Activated T-cell treated with anti-CD3 and anti-CD28 coated beads for 48 hours (primary cell): Measurements from ENCODE around the gene LRMDA.

Experiments
- DNase-seq: peaks from one replicate; pipeline ENCODE4 v3.0.0-alpha.2; 2020; ENCODE audit warnings: low read depth

The LRMDA gene

DNA sequence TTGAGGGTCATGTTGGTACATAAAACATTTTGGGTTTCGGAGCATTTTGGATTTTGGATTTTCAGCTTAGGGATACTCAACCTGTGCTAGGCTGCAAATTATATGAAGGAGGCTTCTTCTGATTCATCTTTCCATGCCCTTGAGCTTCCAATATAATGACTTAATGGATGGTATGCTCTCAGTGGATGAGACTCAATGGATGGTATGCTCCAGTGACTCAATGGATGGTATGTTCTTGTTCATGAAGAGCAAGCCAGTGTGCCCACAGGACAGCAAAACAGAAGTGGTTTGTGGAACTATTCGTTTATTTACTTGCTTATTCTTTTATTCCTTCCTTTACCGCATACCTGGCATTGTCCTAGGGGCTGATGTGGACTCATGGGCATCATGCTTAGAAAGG lies 969.6 kb downstream of the LRMDA start:
- DNase-seq: no peak

DNA sequence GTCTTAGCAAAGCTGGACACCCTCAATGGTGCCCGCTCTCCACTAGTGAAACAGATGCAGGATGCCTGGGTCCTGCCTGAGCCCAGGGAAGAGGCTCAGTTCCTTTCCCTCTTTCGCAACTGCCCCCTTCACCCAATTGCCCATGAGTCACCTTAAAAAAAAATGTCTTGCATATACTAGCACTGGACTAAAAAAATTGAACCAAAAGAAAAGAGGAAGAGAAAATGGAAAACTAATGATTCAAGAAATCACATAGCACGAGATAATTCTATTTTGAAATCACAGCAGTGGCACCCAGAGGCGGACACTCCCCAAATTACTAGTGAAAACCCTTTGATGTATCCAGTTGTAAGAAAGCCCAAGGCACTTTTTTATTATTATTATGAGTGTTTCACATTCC lies 972.5 kb downstream of the LRMDA start:
- no peak for DNase-seq

GRCh38 chr10:76404531-76404930 lies 973.1 kb downstream of the LRMDA start:
- DNase-seq: no peak

DNA sequence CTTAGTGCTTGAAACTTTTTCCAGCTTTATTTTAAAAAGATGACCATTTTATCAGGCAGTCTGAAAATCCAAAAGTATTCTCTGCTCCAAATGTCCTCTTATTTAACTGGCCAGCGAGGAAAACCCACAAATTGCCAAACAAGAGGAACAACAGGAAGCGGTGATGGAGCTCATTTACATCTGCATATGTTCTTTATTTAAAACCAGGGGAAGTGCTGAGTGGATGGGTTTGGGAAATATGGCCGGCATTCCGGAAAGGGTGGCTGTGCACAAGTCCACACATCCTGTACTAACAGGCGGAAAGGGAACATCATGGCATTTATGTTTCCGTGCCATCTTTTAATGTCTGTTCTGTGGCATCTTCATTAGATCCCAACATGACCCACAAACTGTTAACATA lies 974.5 kb downstream of the LRMDA start:
- DNase-seq: no peak

DNA sequence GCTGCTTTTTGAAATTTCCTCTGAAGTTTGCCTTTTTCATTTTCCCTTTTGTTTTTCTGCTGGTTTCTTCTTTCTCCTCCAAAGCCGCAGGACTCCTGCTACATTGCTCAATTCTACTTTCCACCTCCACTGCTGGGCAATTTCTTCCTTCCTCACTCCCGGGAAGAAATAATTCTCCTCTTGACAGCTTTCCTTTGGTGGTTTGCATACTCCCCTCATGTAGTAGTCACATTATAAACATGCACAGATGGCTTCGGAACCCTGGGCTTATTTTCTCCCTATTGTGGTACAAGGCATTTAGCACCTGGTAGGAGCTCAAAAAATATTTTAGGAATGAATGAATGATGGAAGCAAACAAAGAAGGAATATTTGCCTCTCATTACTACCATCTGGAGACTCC lies 977.2 kb downstream of the LRMDA start:
- DNase-seq: no peak

DNA sequence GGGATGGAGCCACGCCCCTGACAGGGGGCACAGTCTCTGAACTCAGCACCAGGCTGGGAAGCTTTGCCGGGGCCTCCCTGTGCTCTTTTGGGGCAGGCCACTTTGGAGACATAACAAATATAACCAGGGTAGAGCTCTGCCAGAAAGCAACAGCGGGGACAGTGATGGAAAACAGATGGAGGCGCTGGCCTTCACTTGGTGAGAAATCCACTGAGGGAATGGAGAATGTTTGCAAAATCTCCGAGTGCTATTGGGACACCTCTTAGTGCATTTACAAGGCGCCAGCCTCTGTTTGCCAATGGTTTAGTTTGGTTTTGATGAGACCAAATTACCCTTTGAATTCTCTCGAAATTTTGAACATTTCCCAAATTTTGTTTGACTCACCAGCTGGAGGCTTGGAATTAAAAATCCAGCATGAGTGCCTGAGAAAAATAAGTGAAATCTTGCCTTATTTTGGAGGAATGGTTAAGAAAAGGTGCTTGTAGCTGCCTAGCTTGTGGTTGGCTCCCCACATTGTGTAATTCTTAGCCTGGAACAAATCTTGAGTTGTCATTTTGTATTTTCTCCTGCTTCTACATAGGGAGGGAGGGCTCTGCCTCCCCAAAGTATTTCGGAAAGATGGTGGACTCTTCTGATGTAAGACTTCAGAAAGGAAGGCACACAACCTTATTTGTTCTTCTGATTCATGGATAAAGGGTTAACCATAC lies 980.5 kb downstream of the LRMDA start:
- DNase-seq: no peak

DNA sequence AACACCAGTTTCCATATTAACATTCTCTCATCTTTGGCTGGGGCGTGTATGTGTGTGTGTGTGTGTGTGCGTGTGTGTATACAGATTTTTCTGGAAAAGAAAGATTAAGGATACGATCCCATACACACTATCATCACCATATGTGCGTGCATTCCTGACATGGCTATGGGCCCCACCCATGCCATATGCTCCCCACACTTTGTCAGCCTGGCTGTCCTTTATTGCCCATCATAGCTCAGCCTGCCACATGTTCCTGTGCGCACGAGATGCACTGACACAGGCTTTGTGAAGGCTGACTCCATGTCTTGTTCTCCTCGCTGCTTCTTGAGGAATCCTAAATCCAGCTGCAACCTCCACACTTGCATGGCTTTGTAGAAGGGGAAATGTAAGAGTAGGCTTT lies 984.1 kb downstream of the LRMDA start:
- DNase-seq: no peak

- DNase-seq: no peak
Observed at GRCh38 chr10:76416642-76417041, 985.2 kb downstream of the LRMDA start.

GRCh38 chr10:76420725-76421124 lies 989.3 kb downstream of the LRMDA start:
- DNase-seq: no peak

- DNase-seq: no peak
Observed at GRCh38 chr10:76422769-76423168, 991.3 kb downstream of the LRMDA start.

GRCh38 chr10:76428551-76429367 lies 997.3 kb downstream of the LRMDA start:
- no peak for DNase-seq

GRCh38 chr10:76429368-76430060 lies 998.1 kb downstream of the LRMDA start:
- no peak for DNase-seq

DNA sequence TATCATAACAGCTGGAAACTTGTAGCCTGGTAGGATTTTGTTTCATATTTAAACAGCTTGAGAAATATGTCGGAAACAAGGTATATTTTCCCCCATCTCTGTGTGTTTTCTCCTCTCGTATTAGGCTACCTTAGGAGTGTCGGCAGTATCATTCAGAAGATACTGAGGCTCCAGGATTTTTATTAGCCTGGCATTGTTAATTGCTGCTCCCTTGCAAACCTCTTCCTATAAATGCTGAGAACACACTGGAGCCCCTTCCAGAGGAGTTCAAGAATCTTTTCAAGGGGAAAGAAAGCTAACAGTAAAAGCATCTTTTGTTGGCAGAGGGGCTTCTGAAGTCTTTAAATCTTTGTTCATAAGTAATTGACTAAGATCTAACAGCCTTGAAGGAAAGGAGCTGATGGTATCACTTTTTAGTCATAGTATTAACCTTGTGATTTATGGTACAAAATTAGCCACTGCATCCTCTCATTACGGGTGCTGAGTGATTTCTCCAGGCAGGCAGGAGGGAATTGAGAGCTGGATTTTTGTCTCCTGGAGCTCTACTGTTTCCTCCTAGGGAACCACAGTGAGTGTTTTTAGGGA lies 998.7 kb downstream of the LRMDA start:
- DNase-seq: no peak

GRCh38 chr10:76432016-76433012 lies 1000.9 kb downstream of the LRMDA start:
- DNase-seq: no peak

DNA sequence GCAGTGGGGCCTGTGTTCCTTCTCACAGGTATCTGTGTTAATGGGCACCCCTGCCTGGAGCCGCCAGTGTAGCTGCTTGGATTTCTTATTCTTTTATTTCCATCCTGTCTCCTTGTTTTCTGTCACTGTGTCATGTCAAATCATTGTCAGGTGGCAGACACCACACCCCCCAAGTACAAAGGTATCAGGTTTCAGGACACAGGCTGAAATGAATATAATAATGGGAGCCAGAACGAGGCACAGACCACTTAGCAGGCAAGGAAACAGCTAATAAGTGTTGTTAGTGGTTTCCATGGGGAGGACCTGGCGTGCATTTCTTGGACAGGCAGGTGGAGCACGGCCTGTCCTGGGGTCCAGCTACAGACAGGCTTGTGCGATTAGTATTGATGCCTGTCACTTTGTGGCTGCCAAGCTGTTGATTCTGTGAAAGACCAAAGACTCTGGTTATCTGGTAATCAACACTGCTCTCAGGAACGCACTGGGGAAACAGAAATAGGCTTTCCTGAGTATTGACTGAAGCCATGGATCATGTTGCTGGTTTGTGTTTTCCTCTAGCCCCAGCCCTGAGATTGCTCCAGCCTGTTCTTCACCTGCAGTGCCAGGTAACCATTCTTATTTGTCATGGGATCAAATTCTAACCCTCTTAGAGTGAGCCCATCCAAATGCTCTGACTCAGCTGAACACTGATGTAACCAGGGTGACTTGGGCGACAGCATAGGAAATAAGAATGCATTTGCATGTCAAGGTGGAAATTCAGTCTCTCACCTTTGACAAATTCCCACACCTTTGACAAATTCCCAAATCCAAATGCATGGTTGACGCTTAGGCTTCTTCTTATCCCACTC lies 1002.0 kb downstream of the LRMDA start:
- DNase-seq: no peak

DNA sequence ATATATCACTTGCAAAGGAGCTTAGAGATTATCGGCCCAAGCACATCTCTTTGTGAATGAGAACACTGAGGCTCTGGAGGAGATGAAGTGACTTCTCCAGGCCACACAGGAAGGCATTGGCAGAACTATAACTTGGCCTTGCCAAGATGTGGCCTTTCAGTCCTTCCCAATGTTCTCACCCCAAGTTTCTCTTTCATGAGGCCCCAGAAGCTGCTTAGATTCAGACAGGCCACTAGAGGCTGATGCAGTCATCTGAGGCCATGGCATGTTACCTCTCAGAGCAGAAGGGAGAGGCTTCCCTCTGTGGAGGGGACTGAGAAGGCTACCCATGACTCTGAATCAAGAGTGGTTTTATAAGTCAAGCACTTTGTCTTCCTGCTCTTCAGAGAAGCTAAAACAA lies 1003.7 kb downstream of the LRMDA start:
- DNase-seq: no peak

- no peak for DNase-seq
Observed at GRCh38 chr10:76436401-76436811, 1005.0 kb downstream of the LRMDA start.

GRCh38 chr10:76436981-76437380 lies 1005.6 kb downstream of the LRMDA start:
- no peak for DNase-seq

DNA sequence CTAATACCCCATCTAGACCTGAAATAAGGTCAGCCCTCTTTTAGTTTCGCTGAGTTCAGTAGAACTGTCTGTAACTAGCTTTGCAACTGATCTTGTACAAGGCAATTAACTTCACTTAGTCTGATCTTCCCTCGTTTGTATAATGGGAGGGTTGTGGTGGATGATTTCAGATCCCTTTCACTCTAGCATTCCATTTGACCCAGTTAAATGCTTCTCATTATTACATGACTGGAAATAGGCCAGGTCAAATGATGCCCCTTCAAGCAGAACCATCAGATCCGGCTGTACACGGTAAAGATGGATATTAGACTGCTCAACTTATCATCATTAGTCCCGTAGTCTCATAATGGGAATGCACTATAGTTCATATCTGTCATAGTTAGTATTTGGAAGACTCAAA lies 1009.0 kb downstream of the LRMDA start:
- no peak for DNase-seq

GRCh38 chr10:76442113-76442512 lies 1010.7 kb downstream of the LRMDA start:
- DNase-seq: no peak
